A673 (cell line): Measurements from ENCODE around the gene TTC39A.

ENCODE experiments used
- EZH2 ChIP-seq: fragments of 200-600 bp; sonication (generic); IDR thresholded peaks from 2 replicates; pipeline ENCODE4 v1.6.1; 2017; ENCODE audit warnings: borderline replicate concordance, low read depth, mild to moderate bottlenecking, mixed read lengths, antibody characterized with exemption, low read length; ENCODE audit not compliant: poor library complexity, severe bottlenecking
- TF ChIP-seq, protein P1 (sequence below): fragments of 300-800, 200-600 bp; sonication (generic); conservative IDR thresholded peaks from 2 replicates; pipeline ENCODE4 v1.5.1; 2017; ENCODE audit warnings: low read depth, mild to moderate bottlenecking, antibody characterized with exemption, low read length, moderate library complexity, mixed read lengths

DNA sequence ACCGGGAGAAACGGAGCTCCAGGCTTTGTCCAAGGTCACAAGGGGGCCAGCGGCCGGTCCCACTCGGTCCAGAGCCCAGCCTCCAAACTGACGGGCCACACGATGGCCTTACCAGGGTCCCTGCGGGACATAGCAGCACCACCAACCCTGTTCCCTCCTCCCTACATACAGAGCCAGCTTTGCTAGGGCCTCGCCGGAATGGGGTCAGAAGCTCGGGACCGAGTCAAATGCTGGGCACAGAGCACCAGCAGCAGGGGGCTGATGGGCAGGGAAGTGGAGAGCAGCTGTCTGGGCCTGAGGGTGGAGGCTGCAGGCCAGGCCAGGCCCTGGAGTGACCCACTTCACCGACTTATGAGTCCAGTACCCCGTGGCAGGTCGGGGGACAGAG is 14.9 kb upstream of the TTC39A start:
- TF ChIP-seq EZH2, result no peak
- TF ChIP-seq, protein P1, sequence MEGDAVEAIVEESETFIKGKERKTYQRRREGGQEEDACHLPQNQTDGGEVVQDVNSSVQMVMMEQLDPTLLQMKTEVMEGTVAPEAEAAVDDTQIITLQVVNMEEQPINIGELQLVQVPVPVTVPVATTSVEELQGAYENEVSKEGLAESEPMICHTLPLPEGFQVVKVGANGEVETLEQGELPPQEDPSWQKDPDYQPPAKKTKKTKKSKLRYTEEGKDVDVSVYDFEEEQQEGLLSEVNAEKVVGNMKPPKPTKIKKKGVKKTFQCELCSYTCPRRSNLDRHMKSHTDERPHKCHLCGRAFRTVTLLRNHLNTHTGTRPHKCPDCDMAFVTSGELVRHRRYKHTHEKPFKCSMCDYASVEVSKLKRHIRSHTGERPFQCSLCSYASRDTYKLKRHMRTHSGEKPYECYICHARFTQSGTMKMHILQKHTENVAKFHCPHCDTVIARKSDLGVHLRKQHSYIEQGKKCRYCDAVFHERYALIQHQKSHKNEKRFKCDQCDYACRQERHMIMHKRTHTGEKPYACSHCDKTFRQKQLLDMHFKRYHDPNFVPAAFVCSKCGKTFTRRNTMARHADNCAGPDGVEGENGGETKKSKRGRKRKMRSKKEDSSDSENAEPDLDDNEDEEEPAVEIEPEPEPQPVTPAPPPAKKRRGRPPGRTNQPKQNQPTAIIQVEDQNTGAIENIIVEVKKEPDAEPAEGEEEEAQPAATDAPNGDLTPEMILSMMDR, result no peak
